ENCODE measurements around the gene SUPT20H. TPM values are rescaled to one million over a fixed set of nuclear protein-coding genes. Genes with fewer than 3 reads are reported as not detected.

Gene SUPT20H
- polyA plus RNA-seq, 3 donors, result 87.0 to 109 (median 99.4) TPM

DNA sequence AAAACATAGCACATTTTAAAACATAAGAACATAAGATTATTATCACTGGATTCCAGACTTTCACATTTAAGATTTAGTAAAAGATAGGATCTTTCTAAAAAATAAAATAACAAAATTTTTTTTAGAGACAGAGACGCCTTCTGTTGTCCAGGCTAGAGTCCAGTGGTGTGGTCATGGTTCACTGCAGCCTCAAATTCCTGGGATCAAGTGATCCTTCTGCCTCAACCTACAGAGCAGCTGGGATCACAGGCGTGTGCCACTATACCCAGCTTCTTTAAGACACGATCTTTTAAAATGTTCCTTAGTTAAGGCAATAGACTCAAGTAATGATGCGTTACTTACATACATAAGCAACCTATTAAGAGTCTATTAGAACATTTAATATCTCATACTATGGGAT is 93.1 kb downstream of the SUPT20H start:
- DNase-seq (ENCODE audit: extremely low read depth in 1 of 11, low read depth in 9 of 11, low spot score in 4 of 11), result no peak

DNA sequence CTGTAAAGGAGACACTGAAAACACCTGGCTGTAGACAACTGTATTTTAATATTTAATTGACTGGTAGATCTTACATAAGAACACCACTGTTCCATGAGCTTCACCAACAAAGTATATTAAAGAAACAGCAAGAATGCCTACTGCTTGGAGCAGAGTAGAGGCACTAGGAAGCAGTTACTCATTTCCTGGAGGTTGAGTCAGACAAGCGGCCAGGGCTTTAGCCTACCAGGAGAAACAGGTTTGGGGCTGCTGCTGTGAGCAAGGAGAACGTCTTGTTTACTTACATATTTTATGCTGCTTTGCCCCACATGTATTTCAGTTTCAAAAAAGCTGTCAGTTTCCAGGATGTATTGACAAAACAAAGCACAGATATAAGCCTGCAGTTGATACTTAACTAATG is 93.7 kb downstream of the SUPT20H start:
- DNase-seq (ENCODE audit: extremely low read depth in 1 of 11, low read depth in 9 of 11, low spot score in 4 of 11), result peak in 1 of 11 donors; percentile 4

DNA sequence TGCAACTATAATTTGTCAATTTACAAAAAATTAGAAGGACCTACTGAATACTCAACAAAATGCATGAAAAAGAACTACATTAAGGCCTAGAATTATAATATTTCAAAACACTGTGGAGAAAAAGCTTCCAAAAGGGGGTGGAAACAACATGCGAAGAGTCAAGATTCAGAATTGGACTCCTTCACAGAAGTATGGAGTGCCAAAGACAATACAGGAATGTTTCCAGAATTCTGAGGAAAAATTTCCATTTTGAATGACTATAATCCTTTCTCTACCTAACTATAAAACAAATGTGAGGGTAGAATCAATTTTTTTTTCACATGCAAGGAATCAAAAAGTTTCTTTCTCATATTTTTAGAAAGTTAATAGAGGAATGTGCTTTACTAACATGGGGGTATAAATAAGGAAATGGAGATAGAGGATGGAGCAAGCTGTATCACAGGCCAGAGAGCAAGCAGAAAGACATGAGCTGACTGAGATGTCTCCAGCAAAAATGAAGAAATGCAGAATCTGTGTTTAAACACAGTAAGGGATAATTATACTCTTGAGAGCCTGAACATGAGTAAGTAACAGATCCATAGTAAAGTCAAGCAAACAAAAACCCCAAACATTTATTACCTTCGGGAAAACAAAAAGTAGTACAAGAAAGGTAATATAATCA is 99.9 kb downstream of the SUPT20H start:
- DNase-seq (ENCODE audit: extremely low read depth in 1 of 11, low read depth in 9 of 11, low spot score in 4 of 11), result no peak

Other genes with a start within 250 kb of the SUPT20H start
- 10 to 100 TPM; 12.7 to 19.5 (median 13.5) TPM for gene RFXAP, start 240.5 kb downstream of the SUPT20H start, polyA plus RNA-seq (ENCODE audit: insufficient read length in 3 of 3)
- 10 to 100 TPM; 28.5 to 34.6 (median 33.3) TPM for gene SMAD9, start 139.4 kb downstream of the SUPT20H start, polyA plus RNA-seq (ENCODE audit: insufficient read length in 3 of 3)
- 10 to 100 TPM; 55.8 to 65.3 (median 56.8) TPM for gene ALG5, start 60.3 kb downstream of the SUPT20H start, polyA plus RNA-seq (ENCODE audit: insufficient read length in 3 of 3)
- 10 to 100 TPM; 59.8 to 75.1 (median 69.1) TPM for gene EXOSC8, start 58.9 kb downstream of the SUPT20H start, polyA plus RNA-seq (ENCODE audit: insufficient read length in 3 of 3)
- gene CSNK1A1L, start 46.0 kb upstream of the SUPT20H start, polyA plus RNA-seq (ENCODE audit: insufficient read length in 3 of 3), result under 1 TPM in 2 of 3 donors, not detected in 1; 0.14 to 0.32 TPM

Data from renal cortex interstitium (tissue), 11 donors.